Measurements from ENCODE around the gene CWF19L1.

CWF19L1 gene

DNA sequence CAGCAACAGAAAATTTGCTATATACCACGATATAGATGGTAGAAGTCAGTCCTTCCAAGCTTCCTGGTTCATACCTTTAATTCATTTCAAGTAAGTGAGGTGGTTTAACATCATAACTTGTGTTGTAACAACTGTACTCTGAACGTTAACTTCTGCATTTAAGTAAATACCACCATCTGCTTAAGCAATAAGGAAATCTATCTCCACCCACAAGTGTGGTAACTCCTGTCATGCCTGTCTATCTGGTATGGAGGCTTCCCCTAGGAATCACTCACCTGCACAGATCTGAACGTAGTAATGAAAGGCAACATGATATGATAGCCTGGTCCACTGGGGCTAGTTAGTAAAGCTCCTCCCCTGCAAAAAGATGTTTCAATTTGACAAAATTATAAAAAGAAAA lies 84.0 kb downstream of the CWF19L1 start:
- in situ Hi-C loops (cut with MboI; ENCODE audit: low sequenced_read_pairs) = no loop called here

DNA sequence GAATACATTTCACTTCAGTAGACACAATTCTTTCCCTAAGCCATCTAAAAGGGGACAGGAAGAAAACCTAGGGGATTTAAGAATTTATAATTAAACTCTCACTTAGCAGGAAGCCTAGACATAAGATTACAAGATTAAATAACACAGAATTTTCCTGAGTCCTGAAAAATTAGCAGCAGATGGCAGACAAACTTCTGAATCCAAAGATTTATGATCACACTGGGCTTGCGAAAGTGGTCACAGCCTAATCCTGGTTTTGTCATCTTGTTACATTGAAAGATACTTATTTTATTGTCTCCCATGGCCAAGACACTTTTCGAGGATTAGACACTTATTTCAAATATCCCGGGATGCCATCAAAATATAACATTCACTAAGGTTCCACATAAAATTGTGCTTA lies 84.5 kb downstream of the CWF19L1 start:
- in situ Hi-C loops (cut with MboI; ENCODE audit: low sequenced_read_pairs) = no loop called here
